HL-60/S4 (cell line): Measurements from ENCODE around the gene OTUB1.
"Not testable (repeated sequence)": the region's sequence is repeated elsewhere in the genome, so short reads cannot be mapped to it uniquely, and the experiment has no call there.

ENCODE experiments used
- in situ Hi-C: fragments of 300-500 bp; cut with MboI; formaldehyde crosslinking; loops from 2 replicates; pipeline ENCODE4 v1.14.3; 2022; ENCODE audit warnings: low sequenced_read_pairs

Gene OTUB1

GRCh38 chr11:63986156-63986931 is at the start of gene OTUB1:
OTUB1 (plus strand) TSS chr11:63986438; CDS start chr11:63986457, 19 bp downstream.
- in situ Hi-C loops, result no loop called here

GRCh38 chr11:63937713-63938478 is 48.3 kb upstream of the OTUB1 start:
- in situ Hi-C loops, result no loop called here

DNA sequence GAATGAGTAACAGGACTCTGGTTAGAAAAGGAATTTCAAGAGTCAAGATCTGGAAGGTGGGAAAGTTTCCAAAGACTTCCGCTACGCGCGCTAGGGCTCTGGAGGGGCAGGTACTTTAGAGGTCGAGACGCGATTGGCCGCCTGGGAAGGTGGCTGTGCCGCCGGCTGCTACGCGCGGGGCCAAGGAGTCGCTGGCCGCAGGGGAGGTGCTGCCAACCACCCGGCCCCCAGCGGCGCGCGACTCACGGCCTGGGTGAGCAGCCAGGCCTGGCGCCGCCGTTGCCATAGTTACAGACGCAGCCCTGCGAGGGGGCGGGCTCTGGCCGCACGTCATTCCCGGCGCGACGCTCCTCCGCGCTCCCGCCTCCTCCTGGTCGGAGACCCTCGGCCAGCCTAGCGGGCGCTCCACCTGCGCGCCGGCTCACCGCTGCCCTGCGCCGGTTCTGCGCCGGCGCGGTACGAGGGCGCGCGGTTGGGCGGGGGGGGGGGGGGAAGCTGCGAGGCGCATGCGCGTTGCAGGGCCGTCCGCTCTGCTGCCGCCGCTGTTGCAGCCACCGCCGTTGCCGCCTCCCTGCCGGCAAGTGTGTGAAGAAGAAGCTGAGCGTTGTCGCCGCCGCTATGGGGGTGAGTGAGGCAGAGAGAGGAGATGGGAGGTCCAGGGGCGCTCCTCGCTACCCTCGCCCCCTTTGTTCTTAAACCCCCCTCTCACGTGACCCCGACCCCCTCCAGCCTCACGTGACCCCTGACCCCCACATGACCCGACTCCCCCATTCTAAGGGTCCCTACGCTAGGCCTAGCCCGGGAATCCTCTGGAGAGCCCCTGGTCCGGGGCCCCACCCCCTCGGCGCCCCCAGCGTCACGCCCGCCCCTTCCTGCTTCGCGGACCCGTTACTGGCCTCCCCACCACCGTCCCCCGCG is 47.5 kb upstream of the OTUB1 start, which contains the start of gene NAA40:
Gene NAA40 (plus strand): TSS at position 524 of the 918 bp plus-strand sequence. CDS start 95 bp downstream, at position 619.
- in situ Hi-C loops, result no loop called here

DNA sequence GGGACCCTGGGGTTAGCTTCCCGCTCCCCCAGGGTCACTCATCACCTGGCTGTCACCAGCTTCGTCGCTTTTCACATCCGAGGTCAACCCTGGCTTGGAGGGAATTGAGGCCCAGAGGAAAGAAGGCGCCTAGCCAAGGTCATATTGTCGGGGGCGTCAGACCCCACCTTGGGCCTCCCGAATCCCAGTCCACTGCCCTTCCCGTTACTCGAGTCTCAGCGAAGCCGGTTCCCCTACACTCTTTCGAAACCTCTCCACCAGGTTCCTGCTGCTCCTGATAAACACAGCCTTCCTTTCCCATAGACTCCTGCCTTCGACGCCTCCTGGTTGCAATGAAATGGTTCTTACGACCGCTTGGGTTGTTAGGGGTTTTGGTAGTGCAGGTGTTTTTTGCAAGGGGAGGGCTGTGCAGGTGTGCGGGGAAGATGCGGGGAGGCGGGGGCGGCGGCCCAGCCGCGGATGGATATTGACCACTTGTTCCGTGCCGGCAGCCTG is 46.8 kb upstream of the OTUB1 start:
- in situ Hi-C loops, result no loop called here

- in situ Hi-C loops, result no loop called here
These were observed 45.5 kb upstream of the OTUB1 start for GRCh38 chr11:63940786-63941185.

DNA sequence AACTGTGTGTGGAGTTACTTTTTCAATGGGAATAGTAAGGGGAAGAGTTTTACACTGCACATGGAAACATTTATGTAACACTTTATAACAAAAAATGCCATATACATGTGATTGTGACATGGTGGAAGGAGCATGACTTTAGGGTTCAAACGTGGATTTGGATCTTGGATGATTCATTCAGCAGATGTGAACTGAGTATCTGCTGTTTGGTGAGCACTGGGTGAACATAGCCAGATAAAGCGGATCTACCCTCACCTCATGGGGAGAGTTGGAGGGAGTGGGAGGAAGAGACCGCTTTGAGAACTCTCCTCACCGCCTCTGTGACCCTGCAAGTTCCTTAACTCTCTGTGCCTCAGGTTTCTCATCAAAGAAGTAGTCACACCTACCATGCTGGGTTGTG is 44.3 kb upstream of the OTUB1 start:
- in situ Hi-C loops, result no loop called here

GRCh38 chr11:63942803-63943202 is 43.4 kb upstream of the OTUB1 start:
- in situ Hi-C loops, result no loop called here

DNA sequence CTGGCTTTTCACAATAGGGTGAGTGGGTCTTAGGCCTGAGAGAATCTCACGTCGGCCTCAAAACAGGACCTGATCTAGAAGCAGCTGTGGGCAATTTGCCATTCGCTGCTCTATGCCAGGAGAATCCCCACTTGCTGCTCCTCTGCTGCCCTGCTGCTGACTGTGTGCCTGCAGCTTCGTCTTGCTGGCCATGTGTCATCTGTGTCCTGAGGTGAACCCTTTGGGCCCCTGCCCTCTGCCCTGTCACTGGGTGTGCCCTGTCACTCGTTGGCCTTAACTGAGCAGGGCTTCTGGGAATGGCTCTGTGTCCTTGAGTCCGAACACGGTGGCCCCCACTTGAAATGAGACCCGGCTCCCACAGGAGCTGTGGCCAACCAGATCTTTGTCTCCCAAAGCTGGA is 41.3 kb upstream of the OTUB1 start:
- in situ Hi-C loops, result no loop called here

DNA sequence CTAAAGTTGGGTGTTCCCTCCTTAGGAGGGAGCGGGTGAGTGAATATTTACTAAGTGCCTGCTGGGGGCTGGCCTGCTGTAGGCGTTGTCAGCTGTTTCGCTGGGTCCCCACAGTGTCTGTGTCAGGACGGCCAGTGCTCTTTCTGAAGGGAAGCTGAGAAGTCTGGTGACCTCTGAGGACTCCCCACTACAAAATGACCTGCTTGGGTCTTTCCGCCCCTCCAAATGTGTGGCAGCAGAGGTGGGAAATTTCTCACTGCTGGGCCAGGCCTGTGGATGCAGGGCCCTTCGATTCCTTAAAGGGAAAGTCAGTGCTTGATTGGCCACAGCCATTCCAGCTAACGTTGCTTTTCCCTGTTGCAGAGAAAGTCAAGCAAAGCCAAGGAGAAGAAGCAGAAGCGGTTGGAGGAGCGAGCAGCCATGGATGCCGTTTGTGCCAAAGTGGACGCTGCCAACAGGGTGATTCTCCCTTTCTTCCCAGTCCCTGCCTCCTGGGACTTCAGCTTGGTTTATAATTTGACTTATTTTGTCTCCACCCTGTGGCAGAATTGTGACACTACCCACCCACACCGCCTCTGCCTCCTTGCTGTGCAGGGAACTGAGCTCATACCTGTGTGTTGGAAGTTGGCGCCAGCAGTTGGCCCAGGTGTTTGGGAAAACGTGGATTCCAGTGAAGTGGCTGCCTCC is 40.6 kb upstream of the OTUB1 start:
- in situ Hi-C loops, result no loop called here

DNA sequence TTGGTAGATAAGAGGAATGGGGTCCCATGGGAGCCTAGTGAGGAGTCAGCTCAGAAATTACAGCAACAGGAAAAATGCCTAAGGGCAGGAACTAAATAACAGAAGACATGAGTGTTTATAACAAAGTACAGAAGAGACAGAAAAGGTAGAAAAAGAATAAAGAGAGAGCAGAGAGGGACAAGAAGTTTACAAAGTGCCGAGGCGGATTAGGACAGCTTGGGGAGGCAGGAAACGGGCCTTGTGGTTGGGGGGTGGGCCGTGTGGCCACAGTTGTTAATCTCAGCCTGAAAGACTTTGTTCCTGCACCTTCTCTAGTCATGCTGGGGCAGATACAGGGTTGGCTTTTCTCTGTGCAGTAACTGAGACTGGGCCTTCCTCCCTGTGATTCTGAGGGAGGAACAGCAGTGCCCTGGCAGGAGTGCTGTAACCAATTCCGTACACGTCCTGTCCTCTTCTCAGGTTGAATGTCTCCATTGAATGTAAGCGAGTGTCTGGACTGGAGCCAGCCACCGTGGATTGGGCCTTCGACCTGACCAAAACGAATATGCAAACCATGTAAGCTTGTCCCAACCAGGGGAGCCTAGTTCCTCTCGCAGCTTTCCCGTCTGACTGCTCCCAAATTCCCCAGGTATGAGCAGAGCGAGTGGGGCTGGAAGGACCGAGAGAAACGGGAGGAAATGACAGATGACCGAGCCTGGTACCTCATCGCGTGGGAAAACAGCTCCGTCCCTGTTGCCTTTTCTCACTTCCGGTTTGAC is 34.3 kb upstream of the OTUB1 start:
- in situ Hi-C loops, result no loop called here

DNA sequence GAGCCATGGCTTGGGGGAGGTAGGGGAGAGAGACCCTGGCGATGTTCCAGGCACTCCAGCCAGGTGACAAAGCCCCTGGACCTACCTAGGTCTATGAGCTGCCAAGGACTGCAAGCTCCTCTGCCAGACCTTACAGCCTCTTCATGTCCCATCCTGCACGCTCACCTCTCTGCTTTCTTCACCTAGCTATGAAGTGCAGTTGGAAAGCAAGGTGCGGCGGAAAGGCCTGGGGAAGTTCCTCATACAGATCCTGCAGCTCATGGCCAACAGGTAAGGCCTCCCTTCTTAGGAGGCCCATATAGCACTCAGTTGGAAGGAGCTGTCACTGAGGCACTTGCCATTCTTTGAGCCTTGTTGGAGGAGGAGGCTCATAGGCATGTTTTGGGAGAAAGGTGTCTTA is 33.7 kb upstream of the OTUB1 start:
- in situ Hi-C loops, result no loop called here

DNA sequence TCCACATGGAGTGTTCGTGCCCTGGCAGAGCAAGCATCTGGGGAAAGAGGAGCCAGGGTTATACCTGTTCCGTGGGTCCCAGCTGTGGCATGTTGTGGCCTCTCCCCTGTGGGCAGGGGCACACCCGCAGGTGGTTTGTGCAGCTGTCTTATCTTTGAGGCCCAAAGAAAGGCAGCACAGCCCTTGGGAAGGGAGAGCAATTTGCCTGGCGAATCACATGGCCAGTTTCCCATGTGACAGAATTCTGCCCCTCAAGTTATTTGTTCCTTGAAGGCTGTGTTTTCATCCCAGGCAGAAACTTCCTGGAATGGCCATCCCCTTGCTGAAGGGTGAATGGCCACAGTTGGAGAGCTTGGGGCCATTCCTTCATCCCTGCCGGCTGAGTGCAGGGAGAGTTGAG is 28.2 kb upstream of the OTUB1 start:
- in situ Hi-C loops, result no loop called here

GRCh38 chr11:63961608-63962412 is 24.4 kb upstream of the OTUB1 start:
- in situ Hi-C loops, result no loop called here

DNA sequence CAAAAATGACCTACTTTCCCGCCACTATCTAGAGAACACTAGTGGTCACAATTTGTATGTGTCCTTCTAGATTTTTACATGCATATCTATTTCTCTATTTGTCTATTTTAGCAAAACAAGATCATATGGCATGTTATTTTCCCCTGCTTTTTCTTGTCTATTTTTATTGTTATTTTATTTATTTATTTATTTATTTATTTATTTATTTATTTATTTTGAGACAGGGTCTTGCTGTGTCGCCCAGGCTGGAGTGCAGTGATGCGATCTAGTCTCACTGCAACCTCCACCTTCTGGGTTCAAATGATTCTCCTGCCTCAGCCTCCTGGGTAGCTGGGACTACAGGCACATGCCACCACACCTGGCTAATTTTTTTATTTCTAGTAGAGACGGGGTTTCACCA is 22.3 kb upstream of the OTUB1 start:
- in situ Hi-C loops, result not testable (repeated sequence)

- in situ Hi-C loops, result no loop called here
These were observed 19.8 kb upstream of the OTUB1 start for GRCh38 chr11:63966444-63966843.

DNA sequence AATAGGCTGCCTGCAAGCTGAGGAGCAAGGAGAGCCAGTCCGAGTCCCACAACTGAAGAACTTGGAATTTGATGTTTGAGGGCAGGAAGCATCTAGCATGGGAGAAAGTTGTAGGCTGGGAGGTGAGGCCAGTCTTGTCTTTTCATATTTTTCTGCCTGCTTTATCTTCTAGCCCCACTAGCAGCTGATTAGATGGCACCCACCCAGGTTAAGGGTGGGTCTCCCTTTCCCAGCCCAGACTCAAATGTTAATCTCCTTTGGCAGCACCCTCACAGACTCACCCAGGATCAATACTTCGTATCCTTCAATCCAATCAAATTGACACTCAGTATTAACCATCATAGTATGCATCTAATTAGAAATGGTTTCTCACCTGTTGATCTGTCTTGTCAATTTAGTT is 16.8 kb upstream of the OTUB1 start:
- in situ Hi-C loops, result no loop called here

DNA sequence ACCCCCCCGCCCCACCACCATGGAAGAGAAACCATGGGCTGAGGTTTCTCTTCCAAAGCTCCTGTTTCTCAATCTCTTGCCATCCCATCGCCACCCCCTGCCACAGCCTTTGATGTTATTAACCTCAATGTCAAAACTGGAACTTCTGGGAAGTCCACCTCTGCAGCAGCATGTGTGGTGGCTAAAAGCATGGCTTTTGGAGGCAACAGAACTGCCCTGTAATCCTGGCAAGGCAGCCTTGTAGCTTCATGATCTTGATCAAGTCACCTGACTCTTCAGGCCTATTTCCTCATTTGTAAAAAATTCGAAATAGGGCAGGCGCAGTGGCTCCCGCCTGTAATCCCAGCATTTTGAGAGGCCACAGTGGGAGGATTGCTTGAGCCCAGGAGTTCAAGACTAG is 15.3 kb upstream of the OTUB1 start:
- in situ Hi-C loops, result no loop called here

DNA sequence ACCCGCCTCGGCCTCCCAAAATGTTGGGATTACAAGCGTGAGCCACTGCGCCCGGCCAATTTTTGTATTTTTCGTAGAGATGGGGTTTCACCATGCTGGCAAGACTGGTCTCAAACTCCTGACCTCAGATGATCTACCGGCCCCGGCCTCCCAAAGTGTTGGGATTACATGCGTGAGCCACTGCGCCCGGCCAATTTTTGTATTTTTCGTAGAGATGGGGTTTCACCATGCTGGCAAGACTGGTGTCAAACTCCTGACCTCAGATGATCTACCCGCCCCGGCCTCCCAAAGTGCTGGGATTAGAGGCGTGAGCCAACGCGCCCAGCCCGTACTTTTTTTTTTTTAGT is 12.4 kb upstream of the OTUB1 start:
- in situ Hi-C loops, result not testable (repeated sequence)
